Ovary (tissue), 3 donors: ENCODE results near the gene SGK1.
"Not testable (repeated sequence)": the region's sequence is repeated elsewhere in the genome, so short reads cannot be mapped to it uniquely, and the experiment has no call there.

Source experiments
- CTCF ChIP-seq, 3 donors: fragments of 450-650 bp in 2 of 3; fragments of 200-600 bp in 1 of 3; IDR thresholded peaks; one replicate each; pipeline versions ENCODE4 v1.5.1 to v1.8.0; 2016 to 2022; ENCODE audit warnings: antibody characterized with exemption in 3 of 3, mild to moderate bottlenecking in 1 of 3
- POLR2A ChIP-seq: fragments of 450-650 bp; IDR thresholded peaks from one replicate; pipeline ENCODE4 v1.6.1; 2017; ENCODE audit warnings: antibody characterized with exemption, mild to moderate bottlenecking, moderate library complexity
- donor health status: DM: no; HTN: no; CAD: no.

- not testable (repeated sequence) for TF ChIP-seq CTCF (IDR thresholded peaks at IDR 0.05); POLR2A
These were observed 82.6 kb downstream of the SGK1 start for GRCh38 chr6:134235334-134235733.
